ENCODE data around the gene CLCNKB. TPM values are rescaled to one million over a fixed set of nuclear protein-coding genes. Genes with fewer than 3 reads are reported as not detected.
"Not testable (repeated sequence)": the region's sequence is repeated elsewhere in the genome, so short reads cannot be mapped to it uniquely, and the experiment has no call there.

Gene CLCNKB
- polyA plus RNA-seq, 3 donors, result 0.19 to 0.64 TPM; not detected in 1

DNA sequence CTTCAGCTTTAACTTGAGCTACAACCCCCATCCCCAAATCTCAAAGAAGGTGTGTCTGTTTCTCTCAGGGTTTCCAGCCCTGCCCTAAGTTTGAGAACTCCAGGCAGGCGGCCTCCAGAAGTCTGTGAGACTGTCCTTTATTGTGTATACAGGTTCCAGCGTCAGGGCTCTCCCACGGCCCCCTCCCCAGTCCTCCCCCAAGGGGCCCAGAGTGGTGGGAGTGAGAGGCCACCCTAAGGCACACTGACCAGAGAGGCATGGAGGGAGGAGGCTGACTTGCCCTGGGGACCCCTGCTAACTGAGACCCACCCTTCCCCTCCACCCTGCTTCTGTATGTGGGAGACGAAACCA lies 29.7 kb upstream of the CLCNKB start:
- 54 to 76% (median 71%) methylated on average over 4 of the region's 4 CpGs for WGBS, 3 donors
- no peak overlapping the region for H3K27ac ChIP-seq (ENCODE audit: low read depth, low read length)

GRCh38 chr1:16014509-16015482 lies 28.8 kb upstream of the CLCNKB start:
- WGBS, 3 donors, result 60 to 67% (median 63%) methylated on average over 17 of the region's 17 CpGs
- H3K27ac ChIP-seq (ENCODE audit: low read depth, low read length), result no peak overlapping the region

DNA sequence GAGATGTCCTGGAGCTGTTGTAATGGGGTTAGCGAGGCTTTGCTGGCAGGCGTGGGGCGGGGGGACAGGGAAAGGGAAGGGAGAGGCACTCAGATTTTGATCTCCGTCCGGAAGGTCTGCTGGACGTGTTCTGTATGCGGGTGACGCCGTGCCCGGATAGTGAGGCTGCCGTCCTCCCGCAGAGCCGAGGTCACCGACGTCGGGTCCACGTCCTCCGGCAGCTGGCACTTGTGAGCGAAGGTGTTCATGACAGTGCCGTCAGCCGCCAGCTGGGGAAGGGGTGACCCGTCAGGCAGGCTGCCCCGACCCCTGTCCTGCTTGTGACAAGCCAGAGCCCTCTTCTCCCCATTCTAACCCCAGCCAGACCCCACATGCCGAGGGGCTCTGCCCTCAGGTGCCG lies 28.1 kb upstream of the CLCNKB start:
- no peak overlapping the region for H3K27ac ChIP-seq (ENCODE audit: low read depth, low read length)
- WGBS, 3 donors, result 92 to 96% (median 93%) methylated on average over 25 of the region's 25 CpGs

DNA sequence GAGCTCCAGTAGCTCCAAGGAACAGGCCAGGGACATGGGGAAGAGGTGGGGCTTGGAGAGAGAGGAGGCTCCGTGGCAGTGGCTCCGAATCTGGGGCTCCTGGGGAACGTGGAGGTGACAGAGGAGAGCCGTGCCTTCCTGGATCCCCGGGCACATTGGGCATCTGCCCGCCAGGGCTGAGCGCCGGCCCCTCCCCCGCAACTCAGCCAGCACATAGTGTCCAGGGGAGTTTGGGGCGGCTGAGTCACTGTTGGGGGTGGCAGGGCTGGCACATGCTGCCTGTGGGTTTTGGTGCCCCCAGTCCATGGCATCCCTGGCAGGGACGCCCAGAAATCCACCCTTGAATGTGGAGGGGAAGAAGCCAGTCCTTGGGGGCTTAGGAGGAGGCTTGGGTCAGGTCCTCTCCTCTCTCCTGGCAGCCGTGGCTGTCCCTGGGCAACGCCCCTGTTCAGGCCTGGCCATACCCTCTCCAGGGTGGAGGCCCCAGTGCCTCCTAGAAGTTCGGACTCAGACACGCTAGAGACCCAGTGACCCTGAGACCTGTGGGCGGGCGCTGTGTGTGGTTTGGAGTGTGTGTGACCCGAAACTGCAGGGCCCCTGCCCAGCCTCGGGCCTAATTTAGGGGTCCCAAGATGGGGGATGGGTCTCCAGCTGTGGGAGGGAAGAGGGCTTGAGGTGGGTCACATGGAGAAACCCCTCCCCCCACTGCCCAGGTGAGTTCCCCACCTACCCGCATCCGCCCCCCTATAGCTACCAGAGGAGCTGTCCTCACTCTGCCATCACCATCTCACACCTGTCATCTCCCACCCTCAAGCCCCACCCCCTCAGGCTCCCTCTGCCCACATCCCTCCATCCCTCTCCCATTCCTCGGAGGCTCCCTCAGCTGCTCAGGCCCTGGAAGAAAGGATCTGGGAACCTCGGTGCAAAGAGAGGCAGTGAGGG lies 27.4 kb upstream of the CLCNKB start:
- no peak overlapping the region for H3K27ac ChIP-seq (ENCODE audit: low read depth, low read length)
- 77 to 84% (median 79%) methylated on average over 22 to 23 of the region's 23 CpGs for WGBS, 3 donors

GRCh38 chr1:16017076-16017460 lies 26.5 kb upstream of the CLCNKB start:
- H3K27ac ChIP-seq (ENCODE audit: low read depth, low read length), result no peak overlapping the region
- WGBS, 3 donors, result 85 to 94% (median 90%) methylated on average over 10 of the region's 10 CpGs

- no peak within 1 kb of the TSS for H3K27ac ChIP-seq (ENCODE audit: low read depth, low read length)
- 27 to 54% (median 41%) methylated on average over 36 to 37 of the region's 37 CpGs for WGBS, 3 donors
Observed at GRCh38 chr1:16017461-16018303, 25.9 kb upstream of the CLCNKB start, which contains the start of gene HSPB7. HSPB7 (minus strand) TSS chr1:16018043; CDS start chr1:16017963, 80 bp downstream.

GRCh38 chr1:16018308-16018707 lies 25.3 kb upstream of the CLCNKB start:
- H3K27ac ChIP-seq (ENCODE audit: low read depth, low read length), result no peak overlapping the region
- WGBS, 3 donors, result 47 to 68% (median 51%) methylated on average over 4 of the region's 4 CpGs

DNA sequence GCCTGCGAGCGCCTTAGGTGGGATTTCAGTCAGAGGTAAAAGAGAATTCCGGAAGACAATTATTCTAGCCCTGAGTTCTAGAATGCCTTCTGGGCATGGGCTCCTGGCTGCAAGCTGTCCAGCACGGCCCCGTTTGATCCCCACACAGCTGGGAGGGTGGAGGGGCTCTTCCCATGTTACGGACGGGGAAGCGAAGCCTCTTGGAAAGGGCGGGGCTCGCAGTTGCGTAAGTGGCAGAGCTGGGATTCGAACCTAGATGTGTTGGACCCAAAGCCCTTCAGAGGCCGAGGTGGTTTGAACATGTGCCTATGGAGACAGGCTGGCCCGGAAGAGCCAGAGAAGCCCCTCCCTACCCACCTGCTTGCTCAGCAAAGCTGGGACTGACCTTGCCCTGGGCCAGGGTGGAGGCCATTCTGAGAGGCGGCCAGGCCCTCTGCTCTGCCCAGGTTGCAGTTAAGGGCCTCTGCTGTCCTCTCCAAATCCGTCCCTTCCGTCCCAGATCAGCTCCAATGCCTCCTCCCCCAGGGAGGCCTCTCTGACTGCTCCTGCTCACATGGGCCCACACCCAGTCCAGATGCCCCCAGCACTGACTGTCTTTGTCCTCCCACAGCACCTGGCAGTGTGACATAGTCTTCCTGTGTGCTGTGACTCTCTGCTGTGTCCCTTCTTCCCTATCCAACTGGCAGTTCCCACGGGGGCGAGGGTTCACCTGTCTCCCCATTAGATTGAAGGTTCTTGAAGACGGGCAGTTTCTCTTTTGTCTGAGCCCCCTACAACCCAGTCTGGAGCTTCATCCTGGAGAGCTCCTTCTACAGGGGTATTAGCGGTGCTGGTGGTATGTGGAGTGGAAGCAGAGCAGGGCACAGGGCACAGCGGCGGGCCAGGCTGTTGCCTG lies 24.6 kb upstream of the CLCNKB start:
- H3K27ac ChIP-seq (ENCODE audit: low read depth, low read length), result no peak overlapping the region
- 67 to 83% (median 70%) methylated on average over 23 of the region's 23 CpGs for whole genome bisulfite sequencing, 3 donors

DNA sequence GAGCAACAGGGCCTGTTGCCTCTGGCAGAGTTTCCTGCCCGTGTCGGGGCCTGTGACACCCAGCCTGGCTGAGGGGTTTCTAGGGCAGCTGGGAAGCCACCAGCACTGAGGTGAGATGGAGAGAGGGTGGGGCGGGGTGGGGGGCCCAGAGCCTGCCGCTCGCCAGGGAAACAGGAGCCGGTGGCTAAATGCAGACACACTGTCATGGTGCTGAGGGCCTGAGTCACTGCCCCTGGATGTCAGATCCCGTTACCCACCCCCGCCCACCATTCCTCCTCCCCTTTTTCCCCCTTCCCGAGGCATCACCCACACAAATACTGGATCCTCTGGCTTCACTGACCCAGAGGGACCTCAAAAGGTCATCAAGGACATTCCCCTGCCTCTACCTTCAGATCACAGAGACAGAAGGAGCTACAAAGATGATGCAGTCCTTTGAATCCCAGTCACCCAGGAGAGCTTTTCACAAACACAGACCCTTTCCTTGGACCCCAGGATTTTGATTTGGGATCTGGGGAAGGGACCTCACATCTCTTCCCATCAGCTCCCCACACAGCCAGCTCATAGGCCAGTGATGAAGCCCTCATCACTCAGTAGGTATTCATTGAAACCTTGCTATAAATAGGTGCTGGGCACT lies 23.8 kb upstream of the CLCNKB start:
- 62 to 85% (median 82%) methylated on average over 5 to 9 of the region's 9 CpGs for WGBS, 3 donors

GRCh38 chr1:16020325-16020724 lies 23.3 kb upstream of the CLCNKB start:
- 81 to 89% (median 84%) methylated on average over 6 of the region's 6 CpGs for WGBS, 3 donors
- H3K27ac ChIP-seq (ENCODE audit: low read depth, low read length), result no peak overlapping the region

More for the DNA sequence above, 23.8 kb upstream of the CLCNKB start:
- H3K27ac ChIP-seq (ENCODE audit: low read depth, low read length), result no peak overlapping the region

DNA sequence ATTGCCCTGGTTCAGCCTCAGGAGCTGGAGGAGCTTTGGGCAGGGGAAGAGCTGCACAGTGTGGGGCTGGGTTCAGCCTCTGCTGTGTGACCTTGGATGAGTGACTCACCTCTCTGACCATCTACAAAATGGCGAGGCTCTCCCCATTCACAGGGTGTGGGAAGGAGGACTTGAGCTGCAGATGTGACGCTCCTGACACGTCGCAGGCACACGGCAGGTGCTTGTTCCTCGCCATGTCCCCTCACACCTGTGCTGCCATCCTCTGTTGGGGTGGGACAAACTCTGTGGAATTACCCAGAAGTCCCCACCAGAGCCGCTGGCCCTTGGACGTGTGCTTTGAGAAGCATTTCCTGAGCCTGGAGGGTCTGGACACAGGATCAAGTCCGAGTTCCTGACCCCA lies 22.7 kb upstream of the CLCNKB start:
- not testable (repeated sequence) for H3K27ac ChIP-seq (ENCODE audit: low read depth, low read length)
- WGBS, 3 donors, result 82 to 87% (median 83%) methylated on average over 9 of the region's 9 CpGs

DNA sequence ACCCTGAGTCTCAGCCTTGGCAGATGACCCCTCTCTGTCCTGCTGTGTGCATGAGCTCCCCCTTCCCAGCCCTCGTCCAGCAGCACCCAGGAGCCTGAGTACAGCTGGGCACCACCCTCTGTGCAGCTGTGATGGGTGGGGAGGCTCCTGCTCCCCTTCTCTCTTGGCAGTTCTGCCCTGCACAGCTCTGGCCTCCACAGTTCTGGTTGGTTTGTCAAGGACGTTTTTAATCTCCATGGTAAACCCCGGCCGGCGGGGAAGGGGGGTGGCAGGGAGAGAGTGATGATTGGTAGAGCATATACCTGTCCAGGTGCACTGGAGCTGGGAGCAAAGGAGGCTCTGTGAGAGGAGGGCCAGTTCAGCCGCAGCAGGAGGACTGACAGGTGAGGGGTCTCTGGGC lies 21.9 kb upstream of the CLCNKB start, which contains the start of gene CLCNKA:
CLCNKA (plus strand) TSS at position 356 of the 400 bp plus-strand sequence. CDS start 584 bp downstream, outside the sequence.
- no peak within 1 kb of the TSS for H3K27ac ChIP-seq (ENCODE audit: low read depth, low read length)
- WGBS, 3 donors, result 30 to 68% (median 61%) methylated on average over 6 of the region's 6 CpGs

DNA sequence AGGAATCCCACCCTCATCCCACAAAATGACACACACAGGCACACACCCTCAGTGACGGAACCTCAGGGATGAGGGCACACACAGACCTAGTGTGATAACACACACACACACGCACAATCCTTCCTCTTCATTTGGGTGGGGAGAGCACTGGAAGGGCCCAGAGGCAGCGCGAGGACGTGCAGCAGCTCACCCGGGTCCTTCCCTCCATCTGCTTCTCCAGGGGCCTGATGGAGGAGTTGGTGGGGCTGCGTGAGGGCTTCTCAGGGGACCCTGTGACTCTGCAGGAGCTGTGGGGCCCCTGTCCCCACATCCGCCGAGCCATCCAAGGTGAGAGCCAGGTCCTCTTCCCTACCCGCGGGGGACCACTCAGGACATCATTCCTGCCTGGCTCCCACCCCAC lies 21.2 kb upstream of the CLCNKB start:
- 83 to 84% (median 83%) methylated on average over 9 to 11 of the region's 11 CpGs for WGBS, 3 donors
- H3K27ac ChIP-seq (ENCODE audit: low read depth, low read length), result no peak overlapping the region

DNA sequence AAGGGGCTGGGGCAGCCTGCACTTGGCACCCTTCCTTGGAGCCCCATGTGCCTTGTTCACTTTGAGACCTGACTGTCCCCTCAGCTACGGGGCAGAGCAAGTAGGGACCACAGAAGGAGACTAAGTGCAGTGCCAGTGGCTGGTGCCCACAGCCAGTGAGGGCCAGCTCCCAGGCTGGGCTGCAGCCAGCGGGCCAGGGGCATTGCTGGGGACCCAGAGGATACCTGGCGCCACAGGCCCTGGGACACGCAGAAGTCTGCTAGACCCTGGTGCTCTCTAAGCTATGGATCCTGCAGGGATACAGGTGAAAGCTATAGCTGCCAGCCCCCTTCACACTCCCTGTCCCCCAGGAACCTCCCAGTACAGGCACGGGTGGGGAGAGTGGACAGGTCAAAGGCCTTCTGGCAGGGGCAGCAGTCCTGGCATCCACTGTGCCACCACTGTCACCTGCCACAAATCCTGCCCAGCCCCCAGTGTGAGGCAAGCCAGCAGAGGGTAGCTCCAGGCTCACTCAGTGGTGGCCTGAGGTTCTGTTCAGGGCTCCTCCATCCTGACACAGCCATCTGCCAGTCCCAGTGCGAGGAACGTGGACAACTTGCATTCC lies 20.4 kb upstream of the CLCNKB start:
- 78 to 87% (median 85%) methylated on average over 6 to 7 of the region's 7 CpGs for WGBS, 3 donors
- H3K27ac ChIP-seq (ENCODE audit: low read depth, low read length), result no peak overlapping the region

GRCh38 chr1:16026302-16026701 lies 17.3 kb upstream of the CLCNKB start:
- H3K27ac ChIP-seq (ENCODE audit: low read depth, low read length), result not testable (repeated sequence)
- WGBS, 3 donors, result 42 to 50% (median 43%) methylated on average over 8 to 9 of the region's 10 CpGs

- 7 to 13% (median 11%) methylated on average over 27 to 33 of the region's 33 CpGs for WGBS, 3 donors
- H3K27ac ChIP-seq (ENCODE audit: low read depth, low read length), result no peak overlapping the region
Observed at GRCh38 chr1:16026723-16027484, 16.7 kb upstream of the CLCNKB start.

Measured in adipose tissue (tissue), 3 donors.